ENCODE measurements around the gene TUBG1. TPM values are rescaled to one million over a fixed set of nuclear protein-coding genes. Genes with fewer than 3 reads are reported as not detected.
A peak's percentile ranks its signal among the peaks of the same experiment; 100 is the strongest.
"Not testable (repeated sequence)": the region's sequence is repeated elsewhere in the genome, so short reads cannot be mapped to it uniquely, and the experiment has no call there.

Gene TUBG1
- polyA plus RNA-seq, 4 donors: 22.8 to 43.3 (median 33.3) TPM

- FAIRE-seq (no peak), DNase-seq (no peak)
- Histone ChIP-seq H3K4me1 (ENCODE audit: control insufficient read depth in 3 of 3, insufficient read depth in 2 of 3, low read depth in 1 of 3, low read length in 2 of 3) (peaks cover 0 to 9% (median 0%) of the 10 kb centered on the region in 3 donors), H3K9me3 (ENCODE audit: control insufficient read depth in 2 of 2, insufficient read depth in 1 of 2, low read depth in 1 of 2, low read length in 1 of 2) (no peaks in the 10 kb centered on the region), H3K4me3 (ENCODE audit: low read depth in 1 of 3, low read length in 3 of 3) (no peak overlapping the region), H3K27ac (ENCODE audit: low read depth in 1 of 3, low read length in 2 of 3) (no peak overlapping the region), H3K36me3 (ENCODE audit: control insufficient read depth in 3 of 3, insufficient read depth in 2 of 3, low read depth in 1 of 3, low read length in 3 of 3) (no peaks in the 10 kb centered on the region), H3K27me3 (ENCODE audit: control insufficient read depth in 3 of 3, insufficient read depth in 3 of 3, low read length in 3 of 3) (peaks cover 0 to 19% (median 0%) of the 10 kb centered on the region in 3 donors)
- 68 to 73% (median 68%) methylated on average over 4 of the region's 4 CpGs for WGBS, 3 donors
These were observed 41.9 kb downstream of the TUBG1 start for GRCh38 chr17:42651392-42651791.

- peak overlapping the region in 2 of 3 donors; percentile 59 to 64 for H3K27ac ChIP-seq (ENCODE audit: low read depth in 1 of 3, low read length in 2 of 3)
- no peaks in the 10 kb centered on the region for H3K36me3 ChIP-seq (ENCODE audit: control insufficient read depth in 3 of 3, insufficient read depth in 2 of 3, low read depth in 1 of 3, low read length in 3 of 3)
- peak overlapping the region in 1 of 3 donors; percentile 39 for H3K4me3 ChIP-seq (ENCODE audit: low read depth in 1 of 3, low read length in 3 of 3)
- WGBS, 3 donors: 29 to 36% (median 31%) methylated on average over 41 to 42 of the region's 42 CpGs
- DNase-seq (peak in 1 of 2 donors; percentile 41), FAIRE-seq (no peak)
- H3K9me3 ChIP-seq (ENCODE audit: control insufficient read depth in 2 of 2, insufficient read depth in 1 of 2, low read depth in 1 of 2, low read length in 1 of 2): no peaks in the 10 kb centered on the region
- H3K27me3 ChIP-seq (ENCODE audit: control insufficient read depth in 3 of 3, insufficient read depth in 3 of 3, low read length in 3 of 3): peaks cover 0 to 17% (median 0%) of the 10 kb centered on the region in 3 donors
- peaks cover 0 to 9% (median 0%) of the 10 kb centered on the region in 3 donors for H3K4me1 ChIP-seq (ENCODE audit: control insufficient read depth in 3 of 3, insufficient read depth in 2 of 3, low read depth in 1 of 3, low read length in 2 of 3)
These were observed 44.0 kb downstream of the TUBG1 start for GRCh38 chr17:42653179-42654124.

- H3K36me3 ChIP-seq (ENCODE audit: control insufficient read depth in 3 of 3, insufficient read depth in 2 of 3, low read depth in 1 of 3, low read length in 3 of 3): no peaks in the 10 kb centered on the region
- FAIRE-seq: no peak
- no peaks in the 10 kb centered on the region for H3K9me3 ChIP-seq (ENCODE audit: control insufficient read depth in 2 of 2, insufficient read depth in 1 of 2, low read depth in 1 of 2, low read length in 1 of 2)
- peaks cover 4 to 25% (median 9%) of the 10 kb centered on the region in 3 donors for H3K4me1 ChIP-seq (ENCODE audit: control insufficient read depth in 3 of 3, insufficient read depth in 2 of 3, low read depth in 1 of 3, low read length in 2 of 3)
- H3K27ac ChIP-seq (ENCODE audit: low read depth in 1 of 3, low read length in 2 of 3): no peak overlapping the region
- no peak for DNase-seq
- peaks cover 0 to 16% (median 0%) of the 10 kb centered on the region in 3 donors for H3K27me3 ChIP-seq (ENCODE audit: control insufficient read depth in 3 of 3, insufficient read depth in 3 of 3, low read length in 3 of 3)
- no peak overlapping the region for H3K4me3 ChIP-seq (ENCODE audit: low read depth in 1 of 3, low read length in 3 of 3)
- WGBS, 3 donors: 57 to 73% (median 67%) methylated on average over 2 of the region's 2 CpGs
These were observed 46.0 kb downstream of the TUBG1 start for GRCh38 chr17:42655528-42655927.

GRCh38 chr17:42657824-42658588 lies 48.5 kb downstream of the TUBG1 start:
- peaks cover 5 to 30% (median 9%) of the 10 kb centered on the region in 3 donors for H3K4me1 ChIP-seq (ENCODE audit: control insufficient read depth in 3 of 3, insufficient read depth in 2 of 3, low read depth in 1 of 3, low read length in 2 of 3)
- peaks cover 0 to 15% (median 0%) of the 10 kb centered on the region in 3 donors for H3K27me3 ChIP-seq (ENCODE audit: control insufficient read depth in 3 of 3, insufficient read depth in 3 of 3, low read length in 3 of 3)
- 87 to 92% (median 88%) methylated on average over 9 of the region's 9 CpGs for WGBS, 3 donors
- FAIRE-seq: no peak
- no peak for DNase-seq
- no peak overlapping the region for H3K4me3 ChIP-seq (ENCODE audit: low read depth in 1 of 3, low read length in 3 of 3)
- no peaks in the 10 kb centered on the region for H3K9me3 ChIP-seq (ENCODE audit: control insufficient read depth in 2 of 2, insufficient read depth in 1 of 2, low read depth in 1 of 2, low read length in 1 of 2)
- H3K27ac ChIP-seq (ENCODE audit: low read depth in 1 of 3, low read length in 2 of 3): no peak overlapping the region
- H3K36me3 ChIP-seq (ENCODE audit: control insufficient read depth in 3 of 3, insufficient read depth in 2 of 3, low read depth in 1 of 3, low read length in 3 of 3): peaks cover 0 to 6% (median 0%) of the 10 kb centered on the region in 3 donors

GRCh38 chr17:42659079-42659931 lies 49.8 kb downstream of the TUBG1 start, which contains the start of gene TUBG2:
TSS of gene TUBG2 (plus strand) at chr17:42659284. CDS start at chr17:42659504, 220 bp downstream.
- peaks cover 0 to 2% (median 0%) of the 10 kb centered on the region in 3 donors for H3K27me3 ChIP-seq (ENCODE audit: control insufficient read depth in 3 of 3, insufficient read depth in 3 of 3, low read length in 3 of 3)
- no peak for FAIRE-seq
- H3K4me3 ChIP-seq (ENCODE audit: low read depth in 1 of 3, low read length in 3 of 3): peak within 1 kb of the TSS; percentile 57 to 63 (median 59)
- H3K4me1 ChIP-seq (ENCODE audit: control insufficient read depth in 3 of 3, insufficient read depth in 2 of 3, low read depth in 1 of 3, low read length in 2 of 3): peaks cover 5 to 23% (median 9%) of the 10 kb centered on the region in 3 donors
- H3K27ac ChIP-seq (ENCODE audit: low read depth in 1 of 3, low read length in 2 of 3): peak within 1 kb of the TSS in 2 of 3 donors; percentile 49 to 62
- no peaks in the 10 kb centered on the region for H3K9me3 ChIP-seq (ENCODE audit: control insufficient read depth in 2 of 2, insufficient read depth in 1 of 2, low read depth in 1 of 2, low read length in 1 of 2)
- peaks cover 0 to 11% (median 0%) of the 10 kb centered on the region in 3 donors for H3K36me3 ChIP-seq (ENCODE audit: control insufficient read depth in 3 of 3, insufficient read depth in 2 of 3, low read depth in 1 of 3, low read length in 3 of 3)
- DNase-seq: peak; percentile 60 to 91
- WGBS, 3 donors: 2 to 4% (median 2%) methylated on average over 44 to 59 of the region's 59 CpGs

- Histone ChIP-seq H3K36me3 (ENCODE audit: control insufficient read depth in 3 of 3, insufficient read depth in 2 of 3, low read depth in 1 of 3, low read length in 3 of 3) (peaks cover 0 to 11% (median 0%) of the 10 kb centered on the region in 3 donors), H3K4me1 (ENCODE audit: control insufficient read depth in 3 of 3, insufficient read depth in 2 of 3, low read depth in 1 of 3, low read length in 2 of 3) (peaks cover 5 to 25% (median 9%) of the 10 kb centered on the region in 3 donors), H3K4me3 (ENCODE audit: low read depth in 1 of 3, low read length in 3 of 3) (peak overlapping the region in 1 of 3 donors; percentile 63)
- FAIRE-seq; H3K9me3 ChIP-seq (ENCODE audit: control insufficient read depth in 2 of 2, insufficient read depth in 1 of 2, low read depth in 1 of 2, low read length in 1 of 2); DNase-seq; H3K27ac ChIP-seq (ENCODE audit: low read depth in 1 of 3, low read length in 2 of 3); H3K27me3 ChIP-seq (ENCODE audit: control insufficient read depth in 3 of 3, insufficient read depth in 3 of 3, low read length in 3 of 3): not testable (repeated sequence)
- 40 to 67% (median 48%) methylated on average over 1 to 6 of the region's 14 CpGs for WGBS, 3 donors
These were observed 50.4 kb downstream of the TUBG1 start for GRCh38 chr17:42659932-42660274.

- peaks cover 5 to 25% (median 9%) of the 10 kb centered on the region in 3 donors for H3K4me1 ChIP-seq (ENCODE audit: control insufficient read depth in 3 of 3, insufficient read depth in 2 of 3, low read depth in 1 of 3, low read length in 2 of 3)
- no peaks in the 10 kb centered on the region for H3K27me3 ChIP-seq (ENCODE audit: control insufficient read depth in 3 of 3, insufficient read depth in 3 of 3, low read length in 3 of 3)
- peaks cover 0 to 17% (median 0%) of the 10 kb centered on the region in 3 donors for H3K36me3 ChIP-seq (ENCODE audit: control insufficient read depth in 3 of 3, insufficient read depth in 2 of 3, low read depth in 1 of 3, low read length in 3 of 3)
- 20 to 45% (median 43%) methylated on average over 7 of the region's 7 CpGs for WGBS, 3 donors
- FAIRE-seq (no peak), DNase-seq (peak; percentile 70 to 77)
- no peak overlapping the region for H3K4me3 ChIP-seq (ENCODE audit: low read depth in 1 of 3, low read length in 3 of 3)
- H3K9me3 ChIP-seq (ENCODE audit: control insufficient read depth in 2 of 2, insufficient read depth in 1 of 2, low read depth in 1 of 2, low read length in 1 of 2): no peaks in the 10 kb centered on the region
- no peak overlapping the region for H3K27ac ChIP-seq (ENCODE audit: low read depth in 1 of 3, low read length in 2 of 3)
These were observed 51.3 kb downstream of the TUBG1 start for GRCh38 chr17:42660692-42661345.
